HG03571 (cell line): ENCODE results near the gene FLRT2.

Source experiments
- ATAC-seq: cut with Tn5 transposase; IDR thresholded peaks from one replicate; pipeline ENCODE4 v1.9.1; 2021; ENCODE audit not compliant: unreplicated experiment

The FLRT2 gene

GRCh38 chr14:85562630-85563029, 32.7 kb downstream of the FLRT2 start:
- ATAC-seq: no peak

GRCh38 chr14:85564841-85565527, 35.0 kb downstream of the FLRT2 start:
- ATAC-seq: no peak

GRCh38 chr14:85565862-85566296, 35.9 kb downstream of the FLRT2 start:
- ATAC-seq: no peak

GRCh38 chr14:85566603-85567002, 36.7 kb downstream of the FLRT2 start:
- ATAC-seq: no peak

GRCh38 chr14:85572011-85572410, 42.1 kb downstream of the FLRT2 start:
- ATAC-seq: no peak

GRCh38 chr14:85572845-85573244, 42.9 kb downstream of the FLRT2 start:
- no peak for ATAC-seq

- no peak for ATAC-seq
These were observed 43.5 kb downstream of the FLRT2 start for GRCh38 chr14:85573406-85573805.

GRCh38 chr14:85574853-85575616, 45.1 kb downstream of the FLRT2 start:
- no peak for ATAC-seq

GRCh38 chr14:85575617-85575898, 45.6 kb downstream of the FLRT2 start:
- no peak for ATAC-seq

GRCh38 chr14:85576218-85576617, 46.3 kb downstream of the FLRT2 start:
- ATAC-seq: no peak

GRCh38 chr14:85576848-85577542, 47.1 kb downstream of the FLRT2 start:
- no peak for ATAC-seq

- ATAC-seq: no peak
These were observed 47.7 kb downstream of the FLRT2 start for GRCh38 chr14:85577543-85578114.

- ATAC-seq: no peak
These were observed 48.4 kb downstream of the FLRT2 start for GRCh38 chr14:85578357-85578756.

GRCh38 chr14:85578930-85579329, 49.0 kb downstream of the FLRT2 start:
- no peak for ATAC-seq

GRCh38 chr14:85579942-85580341, 50.0 kb downstream of the FLRT2 start:
- no peak for ATAC-seq

- no peak for ATAC-seq
These were observed 50.7 kb downstream of the FLRT2 start for GRCh38 chr14:85580536-85581140.

- ATAC-seq: no peak
These were observed 51.7 kb downstream of the FLRT2 start for GRCh38 chr14:85581691-85582090.

GRCh38 chr14:85583380-85583779, 53.4 kb downstream of the FLRT2 start:
- ATAC-seq: no peak

GRCh38 chr14:85584481-85584880, 54.5 kb downstream of the FLRT2 start:
- ATAC-seq: no peak

GRCh38 chr14:85587151-85587711, 57.3 kb downstream of the FLRT2 start:
- no peak for ATAC-seq

GRCh38 chr14:85590784-85591183, 60.8 kb downstream of the FLRT2 start:
- ATAC-seq: no peak
